PFSK-1 (cell line): Measurements from ENCODE around the gene ESYT3.

Experiments used
- FOXP2 ChIP-seq: optimal IDR thresholded peaks from 2 replicates; pipeline ENCODE3; 2011; ENCODE audit warnings: borderline replicate concordance, control low read depth, inconsistent platforms; ENCODE audit not compliant: insufficient read depth; ENCODE audit errors: extremely low read length, extremely low read depth
- POLR2AphosphoS5 ChIP-seq: IDR thresholded peaks from 2 replicates; pipeline ENCODE4 v1.6.1; 2012; ENCODE audit warnings: low read depth, mild to moderate bottlenecking, control low read depth, low read length, moderate library complexity
- REST ChIP-seq, 2 experiments: IDR thresholded peaks; 2 replicates each; pipeline versions ENCODE4 v1.6.1 to v1.8.0; 2011 to 2012; ENCODE audit warnings: low read depth in 2 of 2, low read length in 2 of 2, control low read depth in 1 of 2, inconsistent platforms in 1 of 2, mild to moderate bottlenecking in 1 of 2, moderate library complexity in 1 of 2; ENCODE audit not compliant: insufficient read depth in 1 of 2
- SIN3A ChIP-seq: IDR thresholded peaks from 2 replicates; pipeline ENCODE4 v1.6.1; 2012; ENCODE audit warnings: mild to moderate bottlenecking, low read length, moderate library complexity, borderline replicate concordance; ENCODE audit not compliant: insufficient read depth
- TAF1 ChIP-seq: IDR thresholded peaks from 2 replicates; pipeline ENCODE4 v1.6.1; 2012; ENCODE audit warnings: low read length, control low read depth, borderline replicate concordance; ENCODE audit not compliant: insufficient read depth

The ESYT3 gene

DNA sequence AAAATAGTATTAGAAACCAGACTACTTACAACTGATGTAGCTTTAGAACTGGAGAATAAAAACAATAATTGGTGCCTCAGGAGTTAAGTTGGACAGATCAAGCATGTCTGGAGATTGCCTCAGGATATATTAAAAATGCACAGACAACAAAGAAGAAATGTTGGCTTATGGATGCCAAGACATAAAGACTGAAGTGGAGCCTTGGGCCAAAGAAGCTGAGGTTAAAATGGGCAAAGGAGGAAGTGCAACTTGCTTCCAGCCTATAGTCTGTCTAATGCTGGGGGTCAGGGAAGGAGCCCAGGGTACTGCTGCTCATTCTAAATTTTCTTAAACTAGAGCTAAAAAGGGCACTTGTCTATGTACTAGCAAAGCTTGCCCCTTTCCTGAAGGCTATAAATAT is 77.5 kb downstream of the ESYT3 start:
- no peak for TF ChIP-seq FOXP2
- no peak for TF ChIP-seq TAF1
- no peak for TF ChIP-seq SIN3A
- no peak for TF ChIP-seq REST (IDR thresholded peaks at IDR 0.05; ENCODE audit: insufficient read depth in 1 of 2, low read depth in 2 of 2, low read length in 2 of 2)
- no peak for TF ChIP-seq POLR2AphosphoS5

- no peak for TF ChIP-seq SIN3A
- TF ChIP-seq REST (IDR thresholded peaks at IDR 0.05; ENCODE audit: insufficient read depth in 1 of 2, low read depth in 2 of 2, low read length in 2 of 2) = no peak
- TF ChIP-seq POLR2AphosphoS5 = no peak
- TF ChIP-seq FOXP2 = no peak
- TF ChIP-seq TAF1 = no peak
Measured at GRCh38 chr3:138513090-138513843, 78.9 kb downstream of the ESYT3 start.
